Fibroblast of lung (primary cell): Measurements from ENCODE around the gene PITRM1.

Experiments used
- CTCF ChIP-seq, 2 donors: IDR thresholded peaks in 1 of 2; conservative IDR thresholded peaks in 1 of 2; 1 replicate in 1 of 2; 2 replicates in 1 of 2; pipeline ENCODE4 v1.5.1; 2011 to 2012; ENCODE audit warnings: low read length in 2 of 2, control low read depth in 1 of 2, inconsistent platforms in 1 of 2, low read depth in 1 of 2, mild to moderate bottlenecking in 1 of 2
- EZH2 ChIP-seq: IDR thresholded peaks from 2 replicates; pipeline ENCODE4 v1.5.1; 2012; ENCODE audit warnings: low read length, control low read depth, mild to moderate bottlenecking; ENCODE audit errors: missing control alignments

GRCh38 chr10:3103646-3104045 is 68.9 kb downstream of the PITRM1 start:
- TF ChIP-seq CTCF (conservative IDR thresholded peaks at IDR 0.05 in 1 of 2, IDR thresholded peaks at IDR 0.05 in 1 of 2; ENCODE audit: low read depth in 1 of 2, low read length in 2 of 2): no peak
- no peak for TF ChIP-seq EZH2
